ENCODE results near the gene B9D2. TPM values are rescaled to one million over a fixed set of nuclear protein-coding genes. Genes with fewer than 3 reads are reported as not detected.

The B9D2 gene
- total RNA-seq, 1 experiment from 2014 or later = 7.3 TPM

DNA sequence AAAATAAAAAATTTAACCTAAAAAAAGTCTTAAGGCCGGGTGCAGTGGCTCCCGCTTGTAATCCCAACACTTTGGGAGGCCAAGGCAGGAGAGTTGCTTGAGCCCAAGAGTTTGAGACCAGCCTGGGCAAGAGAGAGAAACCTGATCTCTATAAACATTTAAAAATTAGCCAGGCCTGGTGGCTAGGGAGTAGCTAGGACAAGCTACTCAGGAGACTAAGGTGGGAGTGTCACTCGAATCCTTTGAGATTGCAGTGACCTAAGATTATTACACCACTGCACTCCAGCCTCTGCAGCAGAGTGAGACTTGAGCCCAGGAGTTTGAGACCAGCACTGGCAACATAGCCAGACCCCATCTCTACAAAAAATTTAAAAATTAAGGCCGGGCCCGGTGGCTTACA is 52.9 kb downstream of the B9D2 start (continued):
- TF ChIP-seq, protein P1, sequence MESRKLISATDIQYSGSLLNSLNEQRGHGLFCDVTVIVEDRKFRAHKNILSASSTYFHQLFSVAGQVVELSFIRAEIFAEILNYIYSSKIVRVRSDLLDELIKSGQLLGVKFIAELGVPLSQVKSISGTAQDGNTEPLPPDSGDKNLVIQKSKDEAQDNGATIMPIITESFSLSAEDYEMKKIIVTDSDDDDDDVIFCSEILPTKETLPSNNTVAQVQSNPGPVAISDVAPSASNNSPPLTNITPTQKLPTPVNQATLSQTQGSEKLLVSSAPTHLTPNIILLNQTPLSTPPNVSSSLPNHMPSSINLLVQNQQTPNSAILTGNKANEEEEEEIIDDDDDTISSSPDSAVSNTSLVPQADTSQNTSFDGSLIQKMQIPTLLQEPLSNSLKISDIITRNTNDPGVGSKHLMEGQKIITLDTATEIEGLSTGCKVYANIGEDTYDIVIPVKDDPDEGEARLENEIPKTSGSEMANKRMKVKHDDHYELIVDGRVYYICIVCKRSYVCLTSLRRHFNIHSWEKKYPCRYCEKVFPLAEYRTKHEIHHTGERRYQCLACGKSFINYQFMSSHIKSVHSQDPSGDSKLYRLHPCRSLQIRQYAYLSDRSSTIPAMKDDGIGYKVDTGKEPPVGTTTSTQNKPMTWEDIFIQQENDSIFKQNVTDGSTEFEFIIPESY (IDR thresholded peaks at IDR 0.05; ENCODE audit: extremely low read depth, insufficient replicate concordance, low read length) = no peak
- TF ChIP-seq SIN3A (IDR thresholded peaks at IDR 0.05; ENCODE audit: low read depth) = no peak
- TF ChIP-seq EZH2 (IDR thresholded peaks at IDR 0.05) = no peak
- no peak for TF ChIP-seq TCF7L2 (IDR thresholded peaks at IDR 0.05; ENCODE audit: borderline replicate concordance, extremely low read depth, insufficient read depth, insufficient read length)
- TF ChIP-seq ELF1 (IDR thresholded peaks at IDR 0.05; ENCODE audit: borderline replicate concordance, low read depth) = no peak

DNA sequence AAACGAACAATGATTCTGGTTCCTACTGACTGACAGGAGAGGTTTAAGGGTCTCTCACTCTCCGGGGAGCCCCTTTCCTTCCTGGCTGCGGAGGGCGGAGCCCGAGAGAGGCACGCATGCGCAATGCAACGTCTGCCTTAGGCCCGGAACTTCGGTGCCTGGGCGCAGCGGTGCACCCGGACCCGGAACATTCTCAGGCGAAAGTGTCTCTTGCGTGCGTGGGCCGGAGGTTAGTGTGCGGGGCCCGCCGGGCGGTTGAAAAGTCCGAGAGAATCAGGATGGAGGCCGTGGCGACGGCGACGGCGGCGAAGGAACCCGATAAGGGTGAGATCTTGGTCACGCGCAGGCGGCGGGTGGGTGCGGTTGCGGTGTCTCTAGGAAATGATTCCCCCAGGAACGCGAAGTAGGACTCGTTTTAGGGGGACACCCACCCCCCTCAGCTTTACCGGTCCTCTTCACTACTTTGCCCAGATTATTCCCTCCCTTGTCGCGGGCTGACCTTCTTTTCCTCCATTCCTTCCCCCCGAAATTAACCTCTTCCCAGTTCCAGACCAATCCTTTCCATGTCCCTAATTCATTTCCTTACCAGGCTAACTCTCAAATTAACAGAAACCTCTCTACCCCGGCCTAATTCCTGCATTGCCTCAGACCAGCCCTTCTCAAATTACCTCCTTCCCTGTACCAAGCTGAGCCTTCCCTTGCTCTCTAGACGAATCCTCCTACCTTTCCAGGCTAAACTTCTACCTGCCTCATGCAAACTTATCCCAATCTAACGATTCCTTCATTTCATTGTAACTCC is 53.7 kb downstream of the B9D2 start, which contains the start of gene CCDC97:
Gene CCDC97 (plus strand): TSS at position 140 of the 799 bp plus-strand sequence. CDS start 139 bp downstream, at position 279.
- Histone ChIP-seq H4K20me1 (ENCODE audit: insufficient read depth) (peaks cover 4% of the 10 kb centered on the region; the same call in 1 of the 2 replicates), H3K27ac (ENCODE audit: low read depth, low read length) (peak within 1 kb of the TSS; percentile 88), H3K9ac (ENCODE audit: low read length) (peak within 1 kb of the TSS; percentile 84), H3K79me2 (ENCODE audit: insufficient read depth, low read length) (peaks cover 33% of the 10 kb centered on the region), H3K9me2 (ENCODE audit: insufficient read depth) (no peaks in the 10 kb centered on the region), H2AFZ (ENCODE audit: low read depth, low read length, poor library complexity, severe bottlenecking) (no peak within 1 kb of the TSS), H3K36me3 (ENCODE audit: control insufficient read depth in 1 of 2, insufficient read depth in 2 of 2, low read length in 2 of 2) (peaks cover 11 to 38% of the 10 kb centered on the region in 2 experiments), H3K4me2 (ENCODE audit: low read length) (peak within 1 kb of the TSS; percentile 95), H3K4me3 (replicated peaks in 1 of 2; ENCODE audit: low read depth in 1 of 2, low read length in 2 of 2) (peak within 1 kb of the TSS; percentile 79 to 92), H3K9me3 (ENCODE audit: control insufficient read depth in 1 of 2, insufficient read depth in 1 of 2, low read depth in 1 of 2, low read length in 2 of 2) (no peaks in the 10 kb centered on the region), H3K4me1 (ENCODE audit: control insufficient read depth in 1 of 2, insufficient read depth in 2 of 2, low read length in 2 of 2) (peaks cover 12 to 25% of the 10 kb centered on the region in 2 experiments), H3K27me3 (ENCODE audit: insufficient read depth, low read length) (no peaks in the 10 kb centered on the region)
- ChIA-PET RAD21 (ENCODE audit: low non-redundant PET in 1 of 2, low total read pairs in 2 of 2, uncharacterized antibody in 2 of 2, unreplicated experiment in 2 of 2) (interaction anchor here in 1 of 2 experiments (0.6 kb wide), 1 partner anchor 86 kb away, joined by 4 read pairs; no protein-coding TSS in a partner anchor), CTCF (no interaction called here), POLR2A (no interaction called here)
- ATAC-seq (peak; percentile 76), DNase-seq (ENCODE audit: low read depth, low spot score) (peak; percentile 75)
- intact Hi-C loops (cut with micrococcal nuclease) = loop anchor here (2.0 kb wide), 1 partner anchor 41 kb away; no protein-coding TSS in a partner anchor
- BruUV-seq (replicated peaks) = TSS peak; percentile 60
- TF ChIP-seq POLR2A (IDR thresholded peaks at IDR 0.05; ENCODE audit: borderline replicate concordance, extremely low read depth, insufficient read depth, insufficient read length) (peak; percentile 88), CBX3 (IDR thresholded peaks at IDR 0.05; ENCODE audit: low read depth) (peak; percentile 80), TCF7L2 (IDR thresholded peaks at IDR 0.05; ENCODE audit: borderline replicate concordance, extremely low read depth, insufficient read depth, insufficient read length) (peak; percentile 52), FOSL1 (IDR thresholded peaks at IDR 0.05; ENCODE audit: low read depth) (no peak), JUND (IDR thresholded peaks at IDR 0.05) (no peak), SP1 (IDR thresholded peaks at IDR 0.05; ENCODE audit: low read depth) (peak; percentile 48; the same call in 1 of the 2 replicates), ELF1 (IDR thresholded peaks at IDR 0.05; ENCODE audit: borderline replicate concordance, low read depth) (peak; percentile 68; the same call in 1 of the 2 replicates), ZFX (IDR thresholded peaks at IDR 0.05) (peak; percentile 85), EGR1 (IDR thresholded peaks at IDR 0.05; ENCODE audit: low read depth) (peak; percentile 85), SIN3A (IDR thresholded peaks at IDR 0.05; ENCODE audit: low read depth) (peak; percentile 73), RAD21 (IDR thresholded peaks at IDR 0.05; ENCODE audit: low read depth) (no peak), EZH2 (IDR thresholded peaks at IDR 0.05) (no peak), YY1 (IDR thresholded peaks at IDR 0.05; ENCODE audit: extremely low read depth, insufficient replicate concordance, low read depth, low read length) (no peak), ZNF274 (IDR thresholded peaks at IDR 0.05; ENCODE audit: low read depth, low read length) (no peak)
- TF ChIP-seq, protein P2, sequence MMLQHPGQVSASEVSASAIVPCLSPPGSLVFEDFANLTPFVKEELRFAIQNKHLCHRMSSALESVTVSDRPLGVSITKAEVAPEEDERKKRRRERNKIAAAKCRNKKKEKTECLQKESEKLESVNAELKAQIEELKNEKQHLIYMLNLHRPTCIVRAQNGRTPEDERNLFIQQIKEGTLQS (IDR thresholded peaks at IDR 0.05) = no peak
- TF ChIP-seq, protein P1 (IDR thresholded peaks at IDR 0.05; ENCODE audit: extremely low read depth, insufficient replicate concordance, low read length) = peak; percentile 54
- TF ChIP-seq, protein P3, sequence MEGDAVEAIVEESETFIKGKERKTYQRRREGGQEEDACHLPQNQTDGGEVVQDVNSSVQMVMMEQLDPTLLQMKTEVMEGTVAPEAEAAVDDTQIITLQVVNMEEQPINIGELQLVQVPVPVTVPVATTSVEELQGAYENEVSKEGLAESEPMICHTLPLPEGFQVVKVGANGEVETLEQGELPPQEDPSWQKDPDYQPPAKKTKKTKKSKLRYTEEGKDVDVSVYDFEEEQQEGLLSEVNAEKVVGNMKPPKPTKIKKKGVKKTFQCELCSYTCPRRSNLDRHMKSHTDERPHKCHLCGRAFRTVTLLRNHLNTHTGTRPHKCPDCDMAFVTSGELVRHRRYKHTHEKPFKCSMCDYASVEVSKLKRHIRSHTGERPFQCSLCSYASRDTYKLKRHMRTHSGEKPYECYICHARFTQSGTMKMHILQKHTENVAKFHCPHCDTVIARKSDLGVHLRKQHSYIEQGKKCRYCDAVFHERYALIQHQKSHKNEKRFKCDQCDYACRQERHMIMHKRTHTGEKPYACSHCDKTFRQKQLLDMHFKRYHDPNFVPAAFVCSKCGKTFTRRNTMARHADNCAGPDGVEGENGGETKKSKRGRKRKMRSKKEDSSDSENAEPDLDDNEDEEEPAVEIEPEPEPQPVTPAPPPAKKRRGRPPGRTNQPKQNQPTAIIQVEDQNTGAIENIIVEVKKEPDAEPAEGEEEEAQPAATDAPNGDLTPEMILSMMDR (IDR thresholded peaks at IDR 0.05 in 2 of 3, conservative IDR thresholded peaks at IDR 0.05 in 1 of 3; ENCODE audit: borderline replicate concordance in 1 of 3, insufficient read depth in 1 of 3, low read depth in 2 of 3, low read length in 2 of 3) = no peak
